HEK293T (cell line): ENCODE results near the gene TRIM24.
A peak's percentile ranks its signal among the peaks of the same experiment; 100 is the strongest.

Experiments used
- BHLHE40 ChIP-seq: fragments of 450-650 bp; IDR thresholded peaks from 2 replicates; pipeline ENCODE4 v1.6.1; 2016; ENCODE audit warnings: mild to moderate bottlenecking, moderate library complexity, borderline replicate concordance
- ELF4 ChIP-seq: fragments of 450-650 bp; IDR thresholded peaks from 2 replicates; pipeline ENCODE4 v1.6.1; 2017; ENCODE audit warnings: antibody characterized with exemption
- FOXK2 ChIP-seq: fragments of 450-650 bp; IDR thresholded peaks from 2 replicates; pipeline ENCODE4 v1.6.1; 2016; ENCODE audit warnings: mild to moderate bottlenecking
- FOXM1 ChIP-seq: fragments of 450-650 bp; IDR thresholded peaks from 2 replicates; pipeline ENCODE4 v1.6.1; 2017; ENCODE audit warnings: mild to moderate bottlenecking, borderline replicate concordance
- NFRKB ChIP-seq: fragments of 450-650 bp; IDR thresholded peaks from 2 replicates; pipeline ENCODE4 v1.6.1; 2016; ENCODE audit warnings: mild to moderate bottlenecking, moderate library complexity
- SP1 ChIP-seq: fragments of 450-650 bp; IDR thresholded peaks from 2 replicates; pipeline ENCODE4 v1.6.1; 2017
- TARDBP ChIP-seq: fragments of 450-650 bp; IDR thresholded peaks from 2 replicates; pipeline ENCODE4 v1.6.1; 2016

- TF ChIP-seq BHLHE40 (no peak), NFRKB (no peak), FOXM1 (no peak), FOXK2 (no peak), ELF4 (no peak), TARDBP (peak; percentile 42; the same call in 1 of the 2 replicates), SP1 (no peak)
These were observed at the start of gene TRIM24 for GRCh38 chr7:138460176-138460648.
